GM18508 (cell line): Measurements from ENCODE around the gene FERMT3.

Experiments used
- ATAC-seq: cut with Tn5 transposase; IDR thresholded peaks from one replicate; pipeline ENCODE4 v1.9.1; 2021; ENCODE audit warnings: moderate number of reproducible peaks; ENCODE audit not compliant: insufficient read depth, unreplicated experiment

FERMT3 gene

GRCh38 chr11:64218628-64219353 is 12.3 kb downstream of the FERMT3 start:
- ATAC-seq, result no peak

GRCh38 chr11:64219354-64219684 is 12.8 kb downstream of the FERMT3 start:
- no peak for ATAC-seq

GRCh38 chr11:64219755-64220154 is 13.2 kb downstream of the FERMT3 start:
- no peak for ATAC-seq

- ATAC-seq, result no peak
Observed at GRCh38 chr11:64220271-64220670, 13.8 kb downstream of the FERMT3 start.

GRCh38 chr11:64220798-64221197 is 14.3 kb downstream of the FERMT3 start:
- ATAC-seq, result no peak

GRCh38 chr11:64222651-64223000 is 16.1 kb downstream of the FERMT3 start:
- ATAC-seq, result no peak

GRCh38 chr11:64223001-64223651 is 16.6 kb downstream of the FERMT3 start:
- no peak for ATAC-seq

- no peak for ATAC-seq
Observed at GRCh38 chr11:64224151-64224890, 17.8 kb downstream of the FERMT3 start.

- ATAC-seq, result no peak
Observed at GRCh38 chr11:64224891-64225607, 18.5 kb downstream of the FERMT3 start.

- no peak for ATAC-seq
Observed at GRCh38 chr11:64225608-64226506, 19.3 kb downstream of the FERMT3 start, which contains the start of the genes NUDT22 and TRPT1. Gene NUDT22, plus strand, starts transcription at chr11:64226274. Its CDS starts 379 bp downstream, at chr11:64226653. Gene TRPT1, minus strand, starts transcription at chr11:64226186. Its CDS starts 326 bp downstream, at chr11:64225860.

- ATAC-seq, result no peak
Observed at GRCh38 chr11:64226507-64227051, 20.1 kb downstream of the FERMT3 start.

GRCh38 chr11:64227405-64227956 is 21.0 kb downstream of the FERMT3 start:
- no peak for ATAC-seq

- no peak for ATAC-seq
Observed at GRCh38 chr11:64229090-64229743, 22.7 kb downstream of the FERMT3 start.

GRCh38 chr11:64229744-64230170 is 23.2 kb downstream of the FERMT3 start:
- no peak for ATAC-seq

GRCh38 chr11:64230171-64230984 is 23.9 kb downstream of the FERMT3 start, which contains the start of gene DNAJC4:
Gene DNAJC4, plus strand, starts transcription at chr11:64230548. Its CDS starts 307 bp downstream, at chr11:64230855.
- no peak for ATAC-seq

- no peak for ATAC-seq
Observed at GRCh38 chr11:64230985-64231365, 24.5 kb downstream of the FERMT3 start.

- ATAC-seq, result no peak
Observed at GRCh38 chr11:64231546-64231945, 25.0 kb downstream of the FERMT3 start.
